ENCODE data around the gene ZNF579.

ZNF579 gene

GRCh38 chr19:55601084-55601483 is 20.4 kb upstream of the ZNF579 start:
- ATAC-seq: no peak
- no peak for TF ChIP-seq ESRRG (CRISPR knock-in tag; IDR thresholded peaks at IDR 0.05)
- TF ChIP-seq ISL1 (CRISPR knock-in tag; IDR thresholded peaks at IDR 0.05): no peak
- TF ChIP-seq ZNF70 (CRISPR knock-in tag; IDR thresholded peaks at IDR 0.05): no peak
- no peak for TF ChIP-seq TSHZ2 (CRISPR knock-in tag; IDR thresholded peaks at IDR 0.05)
- TF ChIP-seq, protein P1, sequence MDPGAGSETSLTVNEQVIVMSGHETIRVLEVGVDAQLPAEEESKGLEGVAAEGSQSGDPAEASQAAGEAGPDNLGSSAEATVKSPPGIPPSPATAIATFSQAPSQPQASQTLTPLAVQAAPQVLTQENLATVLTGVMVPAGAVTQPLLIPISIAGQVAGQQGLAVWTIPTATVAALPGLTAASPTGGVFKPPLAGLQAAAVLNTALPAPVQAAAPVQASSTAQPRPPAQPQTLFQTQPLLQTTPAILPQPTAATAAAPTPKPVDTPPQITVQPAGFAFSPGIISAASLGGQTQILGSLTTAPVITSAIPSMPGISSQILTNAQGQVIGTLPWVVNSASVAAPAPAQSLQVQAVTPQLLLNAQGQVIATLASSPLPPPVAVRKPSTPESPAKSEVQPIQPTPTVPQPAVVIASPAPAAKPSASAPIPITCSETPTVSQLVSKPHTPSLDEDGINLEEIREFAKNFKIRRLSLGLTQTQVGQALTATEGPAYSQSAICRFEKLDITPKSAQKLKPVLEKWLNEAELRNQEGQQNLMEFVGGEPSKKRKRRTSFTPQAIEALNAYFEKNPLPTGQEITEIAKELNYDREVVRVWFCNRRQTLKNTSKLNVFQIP (CRISPR knock-in tag; IDR thresholded peaks at IDR 0.05; ENCODE audit: borderline replicate concordance, low read depth): no peak
- no peak for TF ChIP-seq PPARA (CRISPR knock-in tag; IDR thresholded peaks at IDR 0.05; ENCODE audit: borderline replicate concordance)
- TF ChIP-seq OSR1 (CRISPR knock-in tag; IDR thresholded peaks at IDR 0.05): no peak
- no peak for TF ChIP-seq RARB (CRISPR knock-in tag; IDR thresholded peaks at IDR 0.05)
- TF ChIP-seq PATZ1 (CRISPR knock-in tag; IDR thresholded peaks at IDR 0.05; ENCODE audit: borderline replicate concordance): no peak
- TF ChIP-seq TCF4 (CRISPR knock-in tag; IDR thresholded peaks at IDR 0.05; ENCODE audit: borderline replicate concordance): no peak
- no peak for TF ChIP-seq CSRNP3 (CRISPR knock-in tag; IDR thresholded peaks at IDR 0.05)
- TF ChIP-seq ZC3H10 (CRISPR knock-in tag; IDR thresholded peaks at IDR 0.05): no peak
- TF ChIP-seq ZNF565 (CRISPR knock-in tag; conservative IDR thresholded peaks at IDR 0.05; ENCODE audit: low read depth): no peak
- no peak for TF ChIP-seq ZFP30 (CRISPR knock-in tag; IDR thresholded peaks at IDR 0.05)
- TF ChIP-seq TOX (CRISPR knock-in tag; IDR thresholded peaks at IDR 0.05; ENCODE audit: borderline replicate concordance): no peak
- TF ChIP-seq CREB5 (CRISPR knock-in tag; IDR thresholded peaks at IDR 0.05; ENCODE audit: low read depth): no peak
- TF ChIP-seq ARNTL (CRISPR knock-in tag; IDR thresholded peaks at IDR 0.05; ENCODE audit: borderline replicate concordance, low read depth): no peak

- TF ChIP-seq ZFP3 (CRISPR knock-in tag; IDR thresholded peaks at IDR 0.05) (no peak), TOX (CRISPR knock-in tag; IDR thresholded peaks at IDR 0.05; ENCODE audit: borderline replicate concordance) (no peak), ARNTL (CRISPR knock-in tag; IDR thresholded peaks at IDR 0.05; ENCODE audit: borderline replicate concordance, low read depth) (no peak), OSR1 (CRISPR knock-in tag; IDR thresholded peaks at IDR 0.05) (no peak), PATZ1 (CRISPR knock-in tag; IDR thresholded peaks at IDR 0.05; ENCODE audit: borderline replicate concordance) (no peak), ZNF565 (CRISPR knock-in tag; conservative IDR thresholded peaks at IDR 0.05; ENCODE audit: low read depth) (no peak), RARB (CRISPR knock-in tag; IDR thresholded peaks at IDR 0.05) (no peak), PPARA (CRISPR knock-in tag; IDR thresholded peaks at IDR 0.05; ENCODE audit: borderline replicate concordance) (no peak), ESRRG (CRISPR knock-in tag; IDR thresholded peaks at IDR 0.05) (no peak), ZNF8 (CRISPR knock-in tag; IDR thresholded peaks at IDR 0.05) (no peak), BACH2 (CRISPR knock-in tag; IDR thresholded peaks at IDR 0.05; ENCODE audit: borderline replicate concordance) (no peak), ZNF70 (CRISPR knock-in tag; IDR thresholded peaks at IDR 0.05) (no peak), CSRNP3 (CRISPR knock-in tag; IDR thresholded peaks at IDR 0.05) (no peak)
- no peak for ATAC-seq
Measured at GRCh38 chr19:55600662-55601028, 20.0 kb upstream of the ZNF579 start.

Data from SK-N-SH treated with all-trans-retinoic acid at 6 μM for 48 hours (cell line).